Measurements from ENCODE around the gene SNX5.
A peak's percentile ranks its signal among the peaks of the same experiment; 100 is the strongest.

SNX5 gene

DNA sequence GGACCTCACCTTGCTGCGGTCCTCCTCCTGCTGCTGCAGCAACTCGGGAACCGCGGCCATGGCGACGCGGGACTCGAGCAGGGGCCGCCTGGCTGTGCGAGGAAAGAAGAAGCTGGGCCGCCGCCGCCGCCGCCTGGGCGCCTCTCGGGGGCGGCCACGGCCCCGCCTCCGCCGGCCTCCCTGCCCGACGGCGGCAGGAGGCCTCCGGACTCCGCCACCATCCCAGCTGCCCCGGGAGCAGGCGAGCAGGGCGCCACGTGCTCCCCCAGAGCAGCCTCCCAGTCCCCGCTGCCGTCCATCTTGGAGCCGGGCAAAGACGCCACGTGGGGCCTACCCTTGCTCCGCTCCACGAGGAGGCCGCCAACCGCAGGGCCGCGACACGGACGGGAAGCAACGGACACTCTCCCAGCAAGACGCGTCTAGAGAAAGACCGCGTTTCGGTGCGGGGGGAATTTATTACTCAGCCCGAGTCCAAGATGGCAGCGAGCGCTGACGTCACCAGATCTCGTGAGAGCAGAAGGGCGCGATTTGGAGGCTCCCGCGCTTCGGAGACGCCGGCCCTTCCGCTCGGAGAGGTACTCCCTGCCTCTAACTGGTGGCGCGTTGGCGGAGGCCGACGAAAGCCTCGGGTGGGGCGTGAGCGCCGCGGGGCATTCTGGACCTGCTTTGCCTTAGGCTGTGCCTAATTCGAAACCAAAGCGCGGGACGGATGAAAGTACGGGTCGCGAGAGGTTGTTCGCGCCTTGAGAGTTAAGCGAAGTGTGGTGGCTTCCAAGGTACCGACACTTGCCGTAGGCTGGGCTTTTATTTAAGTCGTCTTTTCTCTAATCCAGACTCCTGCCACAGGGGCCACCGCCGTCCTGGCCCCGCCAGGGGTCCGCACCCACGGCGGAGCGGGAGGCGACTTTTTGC lies at the start of gene SNX5, which contains the start of gene MGME1:
Gene SNX5 (minus strand): TSS at position 429 of the 912 bp plus-strand sequence. CDS start 369 bp downstream, at position 60.
Gene MGME1 (plus strand): TSS at position 653 of the 912 bp plus-strand sequence. CDS start 842 bp downstream, outside the sequence.
- peak; percentile 99 for DNase-seq (ENCODE audit: low read depth)

DNA sequence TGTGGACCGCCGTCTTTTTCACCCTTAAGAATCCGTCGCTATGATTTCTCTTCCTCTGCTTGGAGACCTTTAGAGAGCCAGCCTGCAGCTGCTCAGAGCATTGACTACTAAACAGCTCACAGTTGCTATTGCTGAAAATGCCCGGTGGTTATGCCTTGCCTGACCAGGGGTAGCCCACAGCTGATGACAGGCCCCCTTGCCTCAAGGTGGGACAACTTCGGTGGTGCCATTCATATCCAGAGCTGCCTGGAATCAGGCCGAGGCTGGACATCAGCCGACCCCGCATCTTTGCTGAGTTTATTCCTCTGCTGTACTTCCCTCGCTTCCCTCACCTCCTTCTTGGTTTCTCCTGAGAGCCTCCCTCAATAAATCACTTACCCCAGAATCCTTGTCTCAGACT lies 49.5 kb upstream of the SNX5 start:
- DNase-seq (ENCODE audit: low read depth), result no peak

DNA sequence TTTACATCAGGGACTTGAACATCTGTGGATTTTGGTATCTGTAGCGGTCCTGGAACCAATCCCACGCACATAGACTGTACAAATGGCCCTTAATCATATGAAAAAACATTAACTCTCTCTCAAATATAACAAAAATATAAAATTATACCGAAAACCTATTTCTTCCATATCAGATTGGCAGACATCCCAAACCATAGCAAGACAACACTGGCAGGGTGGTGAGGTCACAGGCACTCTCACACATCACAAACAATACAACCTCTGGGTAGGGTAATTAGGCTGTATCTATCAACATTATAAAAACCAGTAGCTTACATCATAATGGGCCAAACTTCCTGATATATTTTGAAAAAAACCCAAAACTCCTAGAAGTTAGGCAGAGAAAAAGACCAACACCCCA lies 48.2 kb upstream of the SNX5 start:
- DNase-seq (ENCODE audit: low read depth), result no peak

DNA sequence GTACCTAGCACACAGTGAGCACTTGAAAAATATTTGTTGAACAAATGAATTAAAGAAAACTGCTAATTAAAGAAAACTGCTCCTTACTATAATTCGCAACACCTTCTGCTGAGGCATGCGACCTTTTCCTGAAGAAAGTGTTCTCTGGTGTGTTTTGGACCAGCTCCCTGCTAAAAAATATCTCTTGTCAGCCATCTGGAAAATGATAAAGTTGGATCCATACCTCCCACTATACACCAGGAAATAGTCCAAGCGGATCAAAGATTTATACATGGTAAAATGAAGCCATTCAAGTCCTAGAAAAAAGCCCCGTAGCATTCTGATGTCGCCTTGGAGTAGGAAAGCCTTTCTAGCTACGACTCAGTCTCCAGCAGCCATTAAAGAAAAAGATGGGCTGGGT lies 45.8 kb upstream of the SNX5 start:
- no peak for DNase-seq (ENCODE audit: low read depth)

DNA sequence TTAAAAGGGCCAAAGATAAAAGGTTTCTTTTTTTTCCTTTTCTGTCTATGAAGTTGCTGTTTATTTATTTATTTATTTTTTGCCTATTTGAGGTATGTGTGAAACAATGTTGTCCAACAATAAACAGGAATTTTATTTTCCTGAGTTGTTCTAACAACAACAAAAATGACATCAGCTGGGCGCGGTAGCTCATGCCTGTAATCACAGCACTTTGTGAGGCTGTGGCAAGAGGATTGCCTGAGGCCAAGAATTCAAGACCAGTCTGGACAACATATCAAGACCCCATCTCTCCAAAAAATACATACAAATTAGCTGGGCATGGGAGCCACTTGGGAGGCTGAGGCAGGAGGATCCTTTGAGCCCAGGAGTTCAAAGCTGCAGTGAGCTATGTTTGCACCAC lies 44.3 kb upstream of the SNX5 start:
- DNase-seq (ENCODE audit: low read depth), result no peak

DNA sequence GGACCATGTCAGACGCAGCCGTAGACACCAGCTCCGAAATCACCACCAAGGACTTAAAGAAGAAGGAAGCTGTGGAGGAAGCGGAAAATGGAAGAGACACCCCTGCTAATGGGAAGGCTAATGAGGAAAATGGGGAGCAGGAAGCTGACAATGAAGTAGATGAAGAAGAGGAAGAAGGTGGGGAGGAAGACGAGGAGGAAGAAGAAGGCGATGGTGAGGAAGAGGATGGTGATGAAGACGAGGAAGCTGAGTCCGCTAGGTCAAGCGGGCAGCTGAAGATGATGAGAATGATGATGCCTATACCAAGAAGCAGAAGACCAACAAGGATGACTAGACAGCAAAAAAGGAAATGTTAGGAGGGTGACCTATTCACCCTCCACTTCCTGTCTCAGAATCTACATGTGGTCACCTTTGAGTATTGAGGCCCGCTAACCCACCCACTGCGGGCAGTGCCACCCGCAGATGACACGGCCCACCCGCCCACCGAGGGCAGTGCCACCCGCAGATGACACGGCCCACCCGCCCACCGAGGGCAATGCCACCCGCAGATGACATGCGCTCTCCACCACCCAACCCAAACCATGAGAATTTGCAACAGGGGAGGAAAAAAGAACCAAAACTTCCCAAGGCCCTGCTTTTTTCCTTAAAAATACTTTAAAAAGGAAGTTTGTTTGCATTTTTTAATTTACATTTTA lies 43.5 kb upstream of the SNX5 start:
- DNase-seq (ENCODE audit: low read depth), result no peak

DNA sequence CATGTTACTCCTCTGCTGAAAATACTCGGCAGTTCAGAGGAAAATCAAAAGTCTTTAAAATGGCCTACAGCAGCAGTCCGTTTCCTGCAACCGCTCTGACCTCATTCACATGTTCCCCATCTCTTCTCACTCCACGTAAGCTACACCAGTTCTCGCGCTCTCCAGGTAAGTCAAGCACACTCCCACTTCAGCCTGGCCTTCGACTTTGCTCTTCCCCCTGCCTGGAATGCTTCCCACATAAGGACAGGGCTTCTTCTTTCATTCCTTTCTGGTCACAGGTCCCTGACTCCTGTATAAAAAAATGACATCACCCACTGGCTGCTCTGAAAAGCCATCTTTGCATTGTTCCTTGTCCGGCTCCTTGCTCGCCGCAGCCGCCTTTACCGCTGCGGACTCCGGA lies 42.9 kb upstream of the SNX5 start:
- no peak for DNase-seq (ENCODE audit: low read depth)

DNA sequence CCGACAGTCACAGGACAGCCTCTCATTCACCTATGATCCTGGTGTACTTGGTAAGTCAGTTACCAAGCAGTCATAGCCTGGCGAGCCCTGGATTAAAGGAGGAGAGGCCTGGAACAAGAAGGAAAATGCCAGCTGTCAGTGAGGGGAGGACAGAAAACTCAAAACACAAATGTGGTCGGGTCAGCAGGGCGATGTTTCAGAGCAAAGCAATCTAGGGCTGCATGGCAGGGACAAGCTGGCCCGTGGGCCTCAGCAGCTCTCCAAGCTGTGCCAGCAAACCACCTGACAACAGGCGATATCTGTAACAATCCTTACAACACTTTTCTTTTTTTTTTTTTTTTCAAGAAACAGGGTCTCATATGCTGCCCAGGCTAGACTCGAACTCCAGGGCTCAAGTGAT lies 40.5 kb upstream of the SNX5 start:
- DNase-seq (ENCODE audit: low read depth), result no peak

DNA sequence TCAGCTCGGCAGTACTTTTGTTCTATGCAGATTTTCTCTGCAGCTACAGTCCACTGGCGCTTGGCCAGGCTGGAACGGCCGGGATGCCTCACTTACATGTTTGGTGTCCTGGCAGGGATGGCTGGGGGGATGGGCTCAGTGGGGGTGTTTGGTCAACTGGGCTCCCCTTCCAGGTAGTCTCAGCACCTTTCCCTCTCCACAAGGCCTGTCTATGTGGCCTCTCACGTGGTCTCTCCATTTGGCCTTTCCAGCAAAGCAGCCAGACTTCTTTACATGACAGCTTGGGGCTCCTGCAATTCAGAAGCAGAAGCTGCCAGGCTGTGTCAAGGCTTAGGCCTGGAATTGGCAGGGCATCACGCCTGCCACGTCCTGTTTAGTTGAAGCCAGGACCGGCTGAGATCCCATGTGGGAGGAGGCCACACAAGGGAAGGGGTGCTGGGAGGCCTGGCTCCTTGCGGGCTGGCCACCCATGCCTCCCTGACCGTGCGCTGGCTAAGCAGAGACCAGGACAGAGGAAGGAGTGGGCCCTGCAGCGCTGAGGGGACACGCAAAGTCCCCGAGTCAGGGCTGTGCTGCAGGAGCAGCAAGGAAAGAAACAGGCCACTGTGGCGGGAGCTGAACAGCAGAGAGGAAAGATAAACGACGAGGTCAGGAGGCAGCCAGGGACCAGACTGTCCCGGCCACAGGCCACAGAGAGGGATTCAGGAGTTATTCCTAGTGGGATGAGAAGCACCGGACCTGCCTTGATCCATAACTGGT lies 39.1 kb upstream of the SNX5 start:
- DNase-seq (ENCODE audit: low read depth), result no peak

DNA sequence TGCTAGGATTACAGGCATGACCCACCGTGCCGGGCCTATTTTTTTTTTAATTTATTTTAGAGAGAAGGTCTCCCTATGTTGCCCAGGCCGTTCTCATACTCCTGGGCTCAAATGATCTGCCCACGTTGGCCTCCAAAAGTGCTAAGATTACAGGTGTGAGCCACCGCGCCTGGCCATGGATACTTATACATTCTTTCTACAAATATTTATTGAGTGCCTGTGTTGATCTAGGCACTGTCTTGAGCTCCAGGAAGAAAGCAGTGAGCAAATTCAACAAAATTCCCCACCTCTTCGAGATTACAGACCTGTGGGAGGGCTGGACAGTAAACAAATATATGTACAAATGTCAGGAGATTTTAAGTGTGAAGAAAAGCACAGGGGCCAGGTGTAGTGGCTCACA lies 38.1 kb upstream of the SNX5 start:
- no peak for DNase-seq (ENCODE audit: low read depth)

DNA sequence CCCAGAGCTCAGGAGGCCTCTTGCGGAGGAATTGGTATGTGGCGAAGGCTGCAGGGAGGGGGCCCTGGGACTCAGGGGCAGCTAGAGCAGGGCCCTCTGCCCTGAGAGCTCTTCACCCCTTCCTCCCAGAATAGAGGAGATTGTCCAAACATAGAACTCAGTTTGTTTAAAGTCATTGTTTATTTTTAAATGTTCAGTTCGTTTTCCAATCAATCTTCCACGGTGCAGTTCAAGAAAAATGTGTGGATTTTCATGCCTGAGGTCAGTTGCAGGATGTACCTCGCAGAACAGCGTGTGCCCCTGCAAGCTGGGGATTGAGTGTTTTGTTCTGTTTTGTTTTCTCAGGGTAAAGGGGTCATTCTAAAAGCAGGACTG lies 37.4 kb upstream of the SNX5 start:
- no peak for DNase-seq (ENCODE audit: low read depth)

DNA sequence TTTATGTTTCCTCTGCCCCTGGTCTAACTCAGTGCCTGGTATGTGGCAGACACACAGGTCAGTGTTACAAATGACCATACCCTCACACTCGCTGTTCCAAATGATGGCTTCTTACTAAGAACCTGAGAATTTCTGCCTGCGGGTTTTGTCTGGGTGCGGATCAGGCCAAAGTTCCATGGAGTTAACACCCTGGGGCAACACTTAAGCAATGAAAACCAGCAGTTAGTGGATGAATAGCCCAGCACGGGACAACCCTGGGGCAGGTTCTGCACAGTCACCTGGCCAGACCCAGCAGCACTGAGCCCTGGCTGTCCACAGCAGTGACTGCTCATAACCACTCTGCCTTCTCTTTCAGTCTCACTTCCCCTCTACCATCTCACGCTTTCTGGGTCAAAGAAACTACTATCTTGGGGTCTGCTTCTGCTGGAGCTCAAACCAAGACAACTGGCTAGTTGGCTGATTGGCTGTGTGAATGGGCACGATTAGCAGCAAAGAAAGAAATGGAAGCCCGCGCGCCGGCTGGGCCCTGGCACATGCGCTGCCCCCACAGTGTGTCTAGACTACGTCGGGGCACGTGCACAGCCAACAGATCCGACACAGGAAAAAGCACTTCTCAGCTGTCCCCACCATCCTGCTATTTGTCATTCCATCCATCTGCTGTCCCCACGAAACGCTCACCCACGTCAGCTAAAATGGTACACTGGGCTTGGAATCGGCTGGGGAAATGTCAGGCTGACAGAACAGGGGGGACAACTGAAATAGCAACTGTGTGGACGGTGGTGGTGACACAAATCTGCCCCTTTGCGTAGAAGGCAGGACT lies 36.8 kb upstream of the SNX5 start:
- no peak for DNase-seq (ENCODE audit: low read depth)

DNA sequence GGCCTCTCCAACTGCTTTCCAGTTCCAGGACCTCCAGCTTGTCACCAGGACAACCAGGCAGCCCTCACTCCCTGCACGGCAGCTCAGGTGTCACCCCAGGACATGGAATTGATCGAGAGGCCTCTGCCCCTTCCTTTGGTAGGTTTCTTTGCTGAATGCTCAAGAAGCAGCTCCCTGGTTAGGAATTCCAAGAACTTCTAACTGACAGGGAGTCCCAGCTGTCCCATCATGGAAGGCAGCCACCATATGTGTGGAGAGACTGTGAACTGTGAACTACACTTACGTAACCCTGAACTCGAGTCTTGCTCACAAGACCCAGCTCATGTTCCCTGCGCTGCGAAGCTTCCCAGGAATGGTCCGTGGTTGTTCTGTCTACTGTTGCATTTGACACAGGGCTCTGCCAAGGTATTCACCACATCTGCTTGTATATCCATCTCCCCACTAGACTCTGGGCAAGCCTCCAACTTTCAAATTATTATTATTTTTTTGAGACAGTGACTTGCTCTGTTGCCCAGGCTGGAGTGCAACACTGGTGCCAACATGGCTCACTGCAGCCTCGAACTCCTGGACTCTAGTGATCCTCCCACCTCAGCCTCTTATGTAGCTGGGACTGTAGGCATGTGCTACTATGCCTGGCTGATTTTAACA lies 35.9 kb upstream of the SNX5 start:
- DNase-seq (ENCODE audit: low read depth), result no peak

DNA sequence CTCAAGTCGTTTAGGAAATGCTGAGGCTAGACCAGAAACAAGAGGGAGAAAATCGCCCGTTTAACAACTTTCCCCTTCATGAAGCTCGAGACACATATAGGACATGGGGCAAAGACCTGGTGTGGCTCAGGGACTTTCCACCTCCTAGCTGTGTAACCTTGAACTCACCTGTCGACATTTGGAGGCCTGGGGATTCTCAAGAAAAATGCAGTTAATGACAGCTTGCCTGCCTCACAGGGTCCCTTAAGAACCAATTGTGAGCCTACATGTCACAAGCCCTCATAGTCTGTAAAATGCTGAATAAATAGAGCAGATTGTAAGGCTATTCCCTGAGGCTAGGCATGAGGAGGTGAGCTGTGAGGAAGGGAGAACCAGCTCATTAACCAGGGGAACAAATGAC lies 35.3 kb upstream of the SNX5 start:
- no peak for DNase-seq (ENCODE audit: low read depth)

DNA sequence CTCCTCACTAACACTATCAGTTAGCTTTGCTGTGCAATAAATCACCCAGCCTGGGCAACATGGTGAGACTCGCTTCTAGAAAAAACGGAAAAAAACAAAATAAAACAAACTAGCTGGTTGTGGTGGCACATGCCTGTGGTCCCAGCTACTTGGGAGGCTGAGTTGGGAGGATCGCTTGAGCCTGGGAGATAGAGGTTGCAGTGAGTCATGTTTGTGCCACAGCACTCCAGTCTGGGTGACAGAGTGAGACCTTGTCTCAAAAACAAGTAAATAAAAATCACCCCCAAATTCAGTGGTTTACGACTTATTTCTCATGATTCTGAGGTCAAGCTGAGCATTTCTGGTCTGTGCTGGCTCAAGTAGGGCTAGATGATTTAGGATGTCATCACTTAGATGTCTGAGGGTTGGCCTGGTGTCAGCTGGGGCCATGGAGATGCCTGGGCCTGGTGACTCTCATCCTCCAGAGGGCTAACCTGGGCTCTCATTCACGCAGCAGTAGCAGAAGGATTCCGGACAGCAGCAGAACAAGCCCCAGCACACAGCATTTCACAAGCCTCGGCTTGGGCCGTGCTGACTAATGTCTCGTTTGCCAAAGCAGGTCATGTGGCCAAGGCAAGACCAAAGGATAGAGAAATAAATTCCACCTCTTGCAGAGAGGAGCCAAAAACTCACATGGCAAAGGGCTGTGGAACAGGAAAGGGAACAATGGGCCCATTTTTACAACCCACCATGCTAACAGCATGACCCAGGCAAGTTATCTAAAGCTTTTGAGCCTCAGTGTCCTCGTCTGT lies 32.7 kb upstream of the SNX5 start:
- no peak for DNase-seq (ENCODE audit: low read depth)

DNA sequence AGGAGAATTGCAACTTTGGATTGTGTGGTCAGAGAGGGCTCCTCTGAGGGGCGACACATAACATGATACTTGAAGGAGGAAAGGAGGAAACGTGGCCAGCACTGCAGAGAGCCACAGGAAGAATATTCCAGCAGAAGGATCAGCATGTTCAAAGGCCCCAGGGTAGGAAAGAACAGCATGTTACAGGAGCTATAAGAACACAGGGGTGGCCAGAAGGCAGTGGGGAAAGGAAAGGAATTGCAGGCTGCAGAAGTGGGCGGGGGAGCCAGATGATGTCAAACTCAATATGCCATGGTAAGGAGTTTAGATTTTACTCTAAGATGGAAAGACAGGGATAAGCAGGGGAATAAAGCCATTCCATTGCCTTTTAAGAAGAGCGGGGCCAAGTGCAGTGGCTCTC lies 31.0 kb upstream of the SNX5 start:
- no peak for DNase-seq (ENCODE audit: low read depth)

DNA sequence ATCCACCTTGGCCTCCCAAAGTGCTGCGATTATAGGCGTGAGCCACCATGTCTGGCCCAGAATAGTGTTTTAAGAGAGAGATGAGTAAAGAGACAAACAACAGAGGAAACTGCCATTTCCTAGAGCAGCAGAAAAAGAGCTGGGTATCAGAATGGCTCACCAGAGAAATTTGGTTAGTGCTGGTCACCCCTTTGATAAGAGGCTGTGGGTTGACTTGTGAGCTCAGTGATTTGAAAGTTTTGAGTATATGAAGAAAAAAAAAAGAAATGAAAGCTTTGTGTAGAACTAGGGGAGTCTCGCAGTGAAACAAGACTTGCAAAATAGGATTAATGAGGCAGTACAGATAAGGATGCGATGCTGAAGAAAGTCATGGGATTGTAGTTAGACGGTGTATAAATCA lies 29.9 kb upstream of the SNX5 start:
- no peak for DNase-seq (ENCODE audit: low read depth)

DNA sequence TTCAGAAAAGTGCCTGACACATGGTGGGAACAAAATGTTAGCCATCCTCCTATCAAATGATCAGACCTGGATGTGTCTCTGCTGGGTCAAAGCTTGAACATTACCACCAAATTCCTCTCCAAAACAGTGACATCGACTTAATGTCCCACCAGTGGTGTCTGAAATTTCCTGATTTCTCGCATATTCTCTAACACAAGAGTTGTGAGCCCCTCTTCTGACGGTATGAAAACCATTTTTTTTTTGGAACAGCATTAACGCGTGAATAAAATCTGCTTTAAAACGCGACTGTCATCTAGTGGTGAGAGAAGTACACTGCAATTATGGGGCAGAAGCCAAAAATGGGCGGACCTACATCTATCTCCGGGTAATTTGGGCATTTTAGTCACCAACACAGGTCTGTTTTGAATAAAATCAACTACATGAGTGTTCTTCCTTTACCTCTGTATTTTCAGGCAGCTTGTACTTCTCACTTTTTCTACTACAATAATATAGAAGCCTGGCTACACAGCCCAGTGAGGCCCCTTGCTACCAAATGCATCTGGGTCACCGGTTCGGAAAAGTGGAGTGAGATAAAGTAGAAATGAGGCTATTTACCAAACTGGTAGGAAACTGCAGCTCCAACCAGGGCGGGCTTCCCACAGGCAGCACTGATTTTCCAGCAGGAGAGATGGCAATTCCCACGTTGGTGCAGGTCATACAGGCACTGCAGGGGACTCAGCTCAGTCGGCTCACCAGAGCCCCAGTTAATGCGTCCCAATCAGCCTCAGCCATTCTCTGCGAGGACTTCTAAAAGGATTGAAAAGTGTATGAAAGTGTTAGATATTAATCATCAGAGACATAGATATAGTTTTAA lies 27.6 kb upstream of the SNX5 start:
- peak; percentile 8 for DNase-seq (ENCODE audit: low read depth)

DNA sequence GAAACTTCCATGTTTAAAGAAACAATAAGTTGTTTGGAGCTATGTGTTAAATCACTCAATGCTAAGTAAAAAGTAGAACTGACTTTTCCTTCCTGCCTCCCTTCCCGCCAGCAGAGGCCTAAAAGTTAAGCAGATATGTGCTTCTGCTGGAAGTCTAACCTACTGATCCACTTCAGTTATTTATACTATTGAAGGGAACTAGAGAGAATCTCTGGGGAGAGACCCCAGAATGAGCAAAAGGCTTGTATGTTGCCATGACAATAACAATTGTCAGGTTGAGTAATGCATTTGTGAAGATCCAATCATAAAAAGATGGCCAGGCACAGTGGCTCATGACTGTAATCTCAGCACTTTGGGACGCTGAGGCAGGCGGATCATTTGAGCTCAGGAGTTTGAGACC lies 25.0 kb upstream of the SNX5 start:
- no peak for DNase-seq (ENCODE audit: low read depth)

All from stimulated activated CD8-positive, alpha-beta memory T cell treated with anti-CD3 and anti-CD28 coated beads, Interleukin-12 subunit alpha, Interleukin-12 subunit beta, amount 100 ng/mL, for 1 hour (primary cell).